Natural killer cell (primary cell): Measurements from ENCODE around the gene PAGE5. TPM values are rescaled to one million over a fixed set of nuclear protein-coding genes. Genes with fewer than 3 reads are reported as not detected.

Experiments used
- ATAC-seq, 3 donors: fragments of 150-1000 bp in 2 of 3; fragments of 200-7000 bp in 1 of 3; cut with Tn5 transposase; 1 replicate in 1 of 3; 2 replicates in 2 of 3; pipeline ENCODE4 v1.10.0; 2021; ENCODE audit warnings: mild to moderate bottlenecking in 2 of 3, moderate library complexity in 2 of 3
- DNase-seq, 2 donors: peaks; one replicate each; pipeline versions ENCODE4 v3.0.0 to v3.0.0-alpha.2; 2013 to 2021; ENCODE audit warnings: mixed read lengths in 1 of 2
- H3K27ac ChIP-seq: one replicate; pipeline ENCODE4 v1.5.1; 2013; ENCODE audit warnings: mild to moderate bottlenecking, low read length
- H3K27me3 ChIP-seq: one replicate; pipeline ENCODE4 v1.6.1; 2013; ENCODE audit warnings: low read length; ENCODE audit not compliant: control insufficient read depth, insufficient read depth
- H3K36me3 ChIP-seq: one replicate; pipeline ENCODE4 v1.6.1; 2013; ENCODE audit warnings: low read length; ENCODE audit not compliant: control insufficient read depth, insufficient read depth
- H3K4me1 ChIP-seq: one replicate; pipeline ENCODE4 v1.6.1; 2013; ENCODE audit warnings: low read length; ENCODE audit not compliant: control insufficient read depth, insufficient read depth
- H3K4me3 ChIP-seq: one replicate; pipeline ENCODE4 v1.5.1; 2013; ENCODE audit warnings: low read length
- H3K9me3 ChIP-seq: one replicate; pipeline ENCODE4 v1.6.1; 2013; ENCODE audit warnings: low read length; ENCODE audit not compliant: control insufficient read depth, insufficient read depth
- H3K27ac Mint-ChIP-seq, 2 donors: one replicate each; pipeline ENCODE4 v1.8.0; 2022; ENCODE audit warnings: mild to moderate bottlenecking in 2 of 2, mixed read lengths in 2 of 2, moderate library complexity in 1 of 2
- H3K27me3 Mint-ChIP-seq, 2 donors: one replicate each; pipeline ENCODE4 v1.8.0; 2022; ENCODE audit warnings: low read depth in 2 of 2, mixed read lengths in 2 of 2
- H3K36me3 Mint-ChIP-seq: one replicate; pipeline ENCODE4 v1.8.0; 2022; ENCODE audit warnings: mixed read lengths
- H3K4me1 Mint-ChIP-seq, 2 donors: one replicate each; pipeline ENCODE4 v1.8.0; 2022; ENCODE audit warnings: mixed read lengths in 2 of 2
- H3K4me3 Mint-ChIP-seq: one replicate; pipeline ENCODE4 v1.8.0; 2022; ENCODE audit warnings: mild to moderate bottlenecking, moderate library complexity, mixed read lengths
- H3K9me3 Mint-ChIP-seq, 2 donors: one replicate each; pipeline ENCODE4 v1.8.0; 2022; ENCODE audit warnings: mixed read lengths in 2 of 2
- WGBS: methylation state at CpG from one replicate; pipeline ENCODE4 v1.1.7; 2013; ENCODE audit warnings: missing lambda C conversion rate; ENCODE audit not compliant: insufficient coverage; 5-methylcytosine and 5-hydroxymethylcytosine counted together
- intact Hi-C: fragments of 100-400 bp; cut with micrococcal nuclease; formaldehyde crosslinking; loops from one replicate; pipeline ENCODE4 v1.14.2; 2022
- total RNA-seq, 4 donors: library from RNA; stranded (reverse); fragments of 120-200 nt in 1 of 4; gene quantifications; one replicate each; pipeline versions ENCODE4 v1.2.3 to v1.2.4, GENCODE V29; 2013 to 2022
- TF ChIP-seq, protein P1 (sequence below): fragments of 200-600 bp; IDR thresholded peaks from one replicate; pipeline ENCODE4 v1.8.0; 2022; ENCODE audit warnings: antibody characterized with exemption

The PAGE5 gene
- total RNA-seq, 3 donors from 2014 or later (not counting 1 experiment from before 2014, with no cell fraction given) = not detected

DNA sequence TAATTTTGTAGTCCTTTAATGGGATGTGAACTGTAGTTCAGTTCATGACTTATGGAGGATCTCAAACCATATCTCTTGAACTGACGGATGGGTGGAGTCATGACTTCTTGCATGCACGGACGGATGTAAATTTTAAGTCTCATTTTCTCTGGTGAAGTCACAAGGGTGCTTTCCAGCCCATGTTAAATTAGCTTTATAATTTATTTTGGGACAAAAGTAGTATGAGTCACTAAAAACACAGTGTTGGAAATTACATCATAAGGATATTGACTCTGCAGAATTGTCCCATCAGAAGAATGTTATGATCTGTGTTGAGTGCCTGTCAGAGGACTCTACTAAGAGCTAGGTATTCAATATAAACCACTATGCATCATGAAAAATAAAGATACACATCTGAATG lies 6.8 kb upstream of the PAGE5 start:
- Mint-ChIP-seq H3K4me1 (no peaks in the 10 kb centered on the region), H3K27me3 (peaks cover 2 to 15% of the 10 kb centered on the region in 2 donors), H3K27ac (no peak overlapping the region), H3K4me3 (no peak overlapping the region), H3K36me3 (no peaks in the 10 kb centered on the region), H3K9me3 (no peaks in the 10 kb centered on the region)
- DNase-seq (no peak), ATAC-seq (no peak)
- Histone ChIP-seq H3K27me3 (no peaks in the 10 kb centered on the region), H3K4me3 (no peak overlapping the region), H3K36me3 (no peaks in the 10 kb centered on the region), H3K4me1 (no peaks in the 10 kb centered on the region), H3K27ac (no peak overlapping the region), H3K9me3 (no peaks in the 10 kb centered on the region)
- WGBS = 85% methylated on average over 3 of the region's 3 CpGs
- TF ChIP-seq, protein P1, sequence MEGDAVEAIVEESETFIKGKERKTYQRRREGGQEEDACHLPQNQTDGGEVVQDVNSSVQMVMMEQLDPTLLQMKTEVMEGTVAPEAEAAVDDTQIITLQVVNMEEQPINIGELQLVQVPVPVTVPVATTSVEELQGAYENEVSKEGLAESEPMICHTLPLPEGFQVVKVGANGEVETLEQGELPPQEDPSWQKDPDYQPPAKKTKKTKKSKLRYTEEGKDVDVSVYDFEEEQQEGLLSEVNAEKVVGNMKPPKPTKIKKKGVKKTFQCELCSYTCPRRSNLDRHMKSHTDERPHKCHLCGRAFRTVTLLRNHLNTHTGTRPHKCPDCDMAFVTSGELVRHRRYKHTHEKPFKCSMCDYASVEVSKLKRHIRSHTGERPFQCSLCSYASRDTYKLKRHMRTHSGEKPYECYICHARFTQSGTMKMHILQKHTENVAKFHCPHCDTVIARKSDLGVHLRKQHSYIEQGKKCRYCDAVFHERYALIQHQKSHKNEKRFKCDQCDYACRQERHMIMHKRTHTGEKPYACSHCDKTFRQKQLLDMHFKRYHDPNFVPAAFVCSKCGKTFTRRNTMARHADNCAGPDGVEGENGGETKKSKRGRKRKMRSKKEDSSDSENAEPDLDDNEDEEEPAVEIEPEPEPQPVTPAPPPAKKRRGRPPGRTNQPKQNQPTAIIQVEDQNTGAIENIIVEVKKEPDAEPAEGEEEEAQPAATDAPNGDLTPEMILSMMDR = no peak
- intact Hi-C loops = no loop called here

DNA sequence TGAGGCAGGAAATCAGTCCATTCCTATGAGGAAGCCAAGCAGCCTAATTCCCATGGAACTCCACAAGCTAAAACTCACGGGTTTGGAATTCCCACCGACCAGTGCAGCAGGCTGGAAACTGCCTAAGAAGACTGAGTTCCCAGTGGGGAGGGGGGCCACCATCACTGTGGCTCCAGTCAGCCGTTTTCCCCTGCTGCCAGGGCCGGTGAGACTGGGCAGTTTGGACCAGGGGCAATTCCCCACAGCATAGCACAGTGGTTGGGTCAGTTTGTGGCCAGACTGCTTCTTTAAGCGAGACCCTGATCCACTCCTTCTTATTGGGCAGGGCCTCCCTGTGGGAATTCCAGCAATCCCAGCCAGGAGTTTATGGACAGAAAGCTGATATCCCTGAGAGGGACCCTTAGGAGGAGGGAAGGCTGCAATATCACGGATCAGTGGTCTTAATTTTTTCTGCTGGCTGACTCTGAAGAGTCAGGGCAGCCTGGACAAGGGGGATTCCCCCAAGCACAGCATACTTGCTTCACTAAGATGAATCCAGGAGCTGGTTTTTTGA lies 20.7 kb downstream of the PAGE5 start:
- no peaks in the 10 kb centered on the region for H3K4me1 ChIP-seq
- Mint-ChIP-seq H3K4me3 (no peak overlapping the region), H3K4me1 (no peaks in the 10 kb centered on the region), H3K9me3 (no peaks in the 10 kb centered on the region), H3K27me3 (peaks cover 6 to 28% of the 10 kb centered on the region in 2 donors), H3K36me3 (no peaks in the 10 kb centered on the region), H3K27ac (no peak overlapping the region)
- H3K27ac ChIP-seq = no peak overlapping the region
- ATAC-seq (no peak), DNase-seq (no peak)
- 86% methylated on average over 5 of the region's 6 CpGs for WGBS
- intact Hi-C loops = no loop called here
- no peaks in the 10 kb centered on the region for H3K36me3 ChIP-seq
- TF ChIP-seq, protein P1 = no peak
- H3K4me3 ChIP-seq = no peak overlapping the region
- no peaks in the 10 kb centered on the region for H3K27me3 ChIP-seq
- H3K9me3 ChIP-seq = no peaks in the 10 kb centered on the region

DNA sequence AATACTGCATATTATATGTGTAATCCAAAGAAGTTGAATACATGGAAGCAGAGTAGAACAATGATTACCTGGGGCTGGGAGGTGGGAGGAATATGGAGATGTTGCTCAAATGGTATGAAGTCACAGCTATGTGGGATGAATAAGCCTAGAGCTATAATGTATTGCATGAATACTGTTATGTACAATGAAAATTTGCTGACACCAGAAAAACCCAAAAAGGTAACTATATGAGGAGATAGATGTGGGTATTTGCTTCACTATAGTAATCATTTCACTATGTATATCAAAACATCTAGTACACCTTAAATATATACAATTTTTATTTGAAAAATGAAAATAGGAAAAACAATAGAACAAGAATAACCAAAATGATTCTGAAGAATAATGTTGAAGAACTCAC lies 33.4 kb downstream of the PAGE5 start:
- no peak overlapping the region for H3K4me3 ChIP-seq

DNA sequence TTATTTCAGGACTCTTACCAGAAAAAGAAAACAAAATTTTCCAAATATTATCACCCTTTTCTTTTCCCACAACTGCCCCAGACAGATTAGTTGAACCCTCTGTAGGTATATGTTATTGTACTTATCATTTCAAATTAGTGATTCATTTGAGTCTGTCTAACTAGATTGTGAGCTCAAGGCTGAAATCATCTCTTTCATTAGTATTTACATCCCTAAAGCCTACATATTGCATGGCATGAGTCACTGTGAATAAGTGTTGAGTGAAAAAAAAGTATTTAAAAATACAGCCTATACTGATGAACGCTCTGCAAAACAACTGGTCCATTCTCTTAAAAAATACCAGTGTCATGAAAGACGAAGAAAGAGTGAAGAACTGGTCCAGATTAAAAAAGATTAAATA lies 40.7 kb downstream of the PAGE5 start:
- no CpG with 5 or more reads among the region's 2 CpGs for WGBS
- Histone ChIP-seq H3K27ac (no peak overlapping the region), H3K27me3 (no peaks in the 10 kb centered on the region), H3K4me1 (no peaks in the 10 kb centered on the region), H3K4me3 (no peak overlapping the region), H3K9me3 (no peaks in the 10 kb centered on the region), H3K36me3 (no peaks in the 10 kb centered on the region)
- Mint-ChIP-seq H3K27me3 (peaks cover 3 to 18% of the 10 kb centered on the region in 2 donors), H3K27ac (no peak overlapping the region), H3K4me3 (no peak overlapping the region), H3K9me3 (no peaks in the 10 kb centered on the region), H3K4me1 (no peaks in the 10 kb centered on the region), H3K36me3 (no peaks in the 10 kb centered on the region)
- ATAC-seq = no peak
- DNase-seq = no peak
- TF ChIP-seq, protein P1 = no peak
- intact Hi-C loops = no loop called here

More for the DNA sequence above, 33.4 kb downstream of the PAGE5 start:
- Mint-ChIP-seq H3K27me3 (peaks cover 5 to 27% of the 10 kb centered on the region in 2 donors), H3K9me3 (no peaks in the 10 kb centered on the region), H3K4me1 (no peaks in the 10 kb centered on the region), H3K27ac (no peak overlapping the region), H3K4me3 (no peak overlapping the region), H3K36me3 (no peaks in the 10 kb centered on the region)
- no peaks in the 10 kb centered on the region for H3K27me3 ChIP-seq
- H3K27ac ChIP-seq = no peak overlapping the region
- TF ChIP-seq, protein P1 = no peak
- DNase-seq (no peak), ATAC-seq (no peak)
- H3K36me3 ChIP-seq = no peaks in the 10 kb centered on the region
- intact Hi-C loops = no loop called here
- no peaks in the 10 kb centered on the region for H3K9me3 ChIP-seq
- H3K4me1 ChIP-seq = no peaks in the 10 kb centered on the region
